ENCODE measurements around the gene MAPK12.

- TF ChIP-seq CTCF (IDR thresholded peaks at IDR 0.05) (no peak), POLR2AphosphoS5 (IDR thresholded peaks at IDR 0.05) (no peak), POLR2A (IDR thresholded peaks at IDR 0.05) (no peak)
Measured at GRCh38 chr22:50249341-50250248, 11.9 kb downstream of the MAPK12 start.
